ENCODE results near the gene PCDHA1. TPM values are rescaled to one million over a fixed set of nuclear protein-coding genes. Genes with fewer than 3 reads are reported as not detected.
"Not testable (repeated sequence)": the region's sequence is repeated elsewhere in the genome, so short reads cannot be mapped to it uniquely, and the experiment has no call there.

PCDHA1 gene
- total RNA-seq, 1 donor from 2014 or later: not detected

GRCh38 chr5:140876541-140877261 lies 90.8 kb downstream of the PCDHA1 start:
- DNase-seq (ENCODE audit: missing footprints): peak; percentile 63
- ATAC-seq; intact Hi-C loops (cut with DNase I): not testable (repeated sequence)

- ATAC-seq (no peak), DNase-seq (ENCODE audit: missing footprints) (no peak)
- intact Hi-C loops (cut with DNase I): no loop called here
Measured at GRCh38 chr5:140877262-140877581, 91.3 kb downstream of the PCDHA1 start.

- DNase-seq (ENCODE audit: missing footprints) (no peak), ATAC-seq (no peak)
- intact Hi-C loops (cut with DNase I): no loop called here
Measured at GRCh38 chr5:140881889-140882590, 96.1 kb downstream of the PCDHA1 start, which contains the start of gene PCDHA13. TSS of gene PCDHA13 (plus strand) at chr5:140882124. CDS start at chr5:140882269, 145 bp downstream.

DNA sequence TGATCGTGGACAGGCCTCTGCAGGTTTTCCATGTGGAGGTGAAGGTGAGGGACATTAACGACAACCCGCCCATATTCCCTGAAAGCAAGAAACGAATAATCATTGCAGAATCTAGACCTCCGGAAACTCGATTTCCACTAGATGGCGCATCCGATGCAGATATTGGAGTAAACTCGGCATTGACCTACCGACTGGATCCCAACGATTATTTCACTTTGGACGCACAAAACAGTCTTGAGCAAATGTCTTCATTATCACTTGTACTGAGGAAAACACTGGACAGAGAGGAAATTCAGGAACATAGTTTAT lies 96.6 kb downstream of the PCDHA1 start:
- ATAC-seq (no peak), DNase-seq (ENCODE audit: missing footprints) (no peak)
- intact Hi-C loops (cut with DNase I): no loop called here

GRCh38 chr5:140883373-140883772 lies 97.4 kb downstream of the PCDHA1 start:
- ATAC-seq: no peak
- intact Hi-C loops (cut with DNase I): no loop called here

GRCh38 chr5:140883927-140884697 lies 98.2 kb downstream of the PCDHA1 start:
- no peak for ATAC-seq
- DNase-seq (ENCODE audit: missing footprints): no peak

More at GRCh38 chr5:140883373-140883772, 97.4 kb downstream of the PCDHA1 start:
- DNase-seq (ENCODE audit: missing footprints): peak; percentile 62

DNA sequence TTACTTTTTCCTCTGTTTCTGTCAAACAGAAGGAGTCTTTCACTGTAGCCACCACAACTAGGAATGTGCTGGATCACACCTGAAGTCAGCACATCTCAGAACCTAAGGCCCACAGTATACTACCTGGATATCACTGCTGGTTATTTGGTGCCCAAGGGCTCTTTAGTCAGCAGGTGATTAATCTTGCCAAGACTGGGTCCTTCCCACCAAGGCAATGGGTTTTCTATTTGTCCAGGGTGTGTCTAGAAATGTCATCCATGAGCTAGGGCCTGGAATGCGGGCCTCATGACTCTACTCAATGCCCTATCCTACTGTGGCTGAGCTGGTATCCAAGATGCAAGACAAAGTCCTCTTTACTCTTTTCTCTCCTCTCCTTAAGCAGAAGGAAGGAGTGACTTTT lies 130.4 kb downstream of the PCDHA1 start:
- ATAC-seq: no peak
- intact Hi-C loops (cut with DNase I): no loop called here
- no peak for DNase-seq (ENCODE audit: missing footprints)

More at GRCh38 chr5:140883927-140884697, 98.2 kb downstream of the PCDHA1 start:
- intact Hi-C loops (cut with DNase I): no loop called here

GRCh38 chr5:140923601-140924000 lies 137.7 kb downstream of the PCDHA1 start:
- ATAC-seq: no peak
- DNase-seq (ENCODE audit: missing footprints): no peak
- intact Hi-C loops (cut with DNase I): no loop called here

DNA sequence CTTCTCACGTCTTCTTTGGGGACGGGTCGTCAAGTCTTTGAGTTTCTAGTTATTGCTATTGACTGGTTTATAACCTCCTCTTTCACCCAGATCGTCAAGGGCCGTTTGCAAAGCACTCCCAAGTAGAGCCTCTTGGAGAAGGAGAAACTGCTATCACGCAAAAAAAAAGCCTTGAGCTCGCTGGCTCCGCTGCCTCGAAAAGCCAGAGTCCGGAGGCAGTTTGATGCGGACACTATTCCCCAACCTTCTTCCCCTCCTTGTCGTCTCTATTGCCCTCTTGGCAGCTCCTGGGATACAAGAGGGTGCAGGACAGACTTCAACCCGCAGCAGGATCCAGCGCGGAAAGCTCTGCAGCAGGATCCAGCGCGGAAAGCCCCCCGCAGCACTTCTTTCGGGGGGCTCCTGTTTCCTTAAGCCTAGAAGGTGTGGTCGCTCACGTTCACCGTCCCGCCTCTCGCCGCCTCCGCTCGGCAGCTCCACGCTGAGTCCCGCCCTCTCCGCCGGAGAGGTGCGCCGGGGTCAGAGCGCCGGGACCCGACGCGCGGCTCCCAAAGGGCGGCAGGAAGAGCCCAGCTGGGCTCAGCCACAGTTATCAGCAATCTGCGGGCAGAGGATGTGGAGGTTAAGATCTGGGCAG lies 140.0 kb downstream of the PCDHA1 start, which contains the start of gene PCDHAC1:
TSS of gene PCDHAC1 (plus strand) at position 494 of the 637 bp plus-strand sequence. CDS start 594 bp downstream, outside the sequence.
- intact Hi-C loops (cut with DNase I): no loop called here
- DNase-seq (ENCODE audit: missing footprints) (no peak), ATAC-seq (peak; percentile 42)

DNA sequence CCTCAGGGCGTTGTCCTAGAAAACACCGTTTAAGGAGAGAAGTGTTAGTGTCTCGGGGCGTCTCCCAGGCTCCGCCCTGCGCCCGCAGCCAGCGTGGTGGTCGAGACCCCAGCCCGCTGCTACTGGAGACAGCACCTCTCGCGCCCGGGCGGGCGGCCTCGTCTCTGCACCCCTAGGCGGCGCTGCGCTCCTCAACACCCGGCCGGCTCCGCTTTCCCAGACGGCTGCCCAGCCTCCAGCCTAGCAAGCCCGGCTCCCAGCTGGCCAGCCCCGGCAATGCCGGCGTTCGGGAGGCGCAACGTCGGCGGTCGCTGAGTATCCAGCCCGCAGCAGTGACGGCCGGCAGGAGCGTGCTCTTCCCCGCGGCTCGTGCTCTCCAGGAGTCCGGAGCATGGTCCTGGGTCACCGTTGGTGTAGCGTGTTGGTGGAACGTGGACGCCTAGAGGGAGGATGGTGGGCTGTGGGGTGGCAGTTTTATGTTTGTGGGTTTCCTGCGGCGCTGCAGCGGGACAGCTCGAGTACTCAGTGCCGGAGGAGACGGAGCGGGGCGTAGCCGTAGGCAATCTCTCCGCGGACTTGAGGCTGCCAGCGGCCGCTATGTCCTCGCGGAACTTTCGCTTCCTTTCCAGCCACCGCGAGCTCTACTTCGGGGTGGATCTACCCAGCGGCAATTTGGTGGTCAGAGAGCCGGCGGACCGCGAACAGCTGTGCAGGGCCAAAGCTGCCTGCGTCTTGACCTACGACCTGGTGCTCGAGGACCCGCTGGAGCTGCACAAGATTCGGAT lies 140.7 kb downstream of the PCDHA1 start:
- intact Hi-C loops (cut with DNase I): no loop called here
- ATAC-seq (peak; percentile 89), DNase-seq (ENCODE audit: missing footprints) (peak; percentile 82)

- peak; percentile 64 for DNase-seq (ENCODE audit: missing footprints)
- no peak for ATAC-seq
- intact Hi-C loops (cut with DNase I): no loop called here
Measured at GRCh38 chr5:140927228-140927573, 141.3 kb downstream of the PCDHA1 start.

- intact Hi-C loops (cut with DNase I): no loop called here
- ATAC-seq: no peak
Measured at GRCh38 chr5:140934964-140935606, 149.1 kb downstream of the PCDHA1 start.

DNA sequence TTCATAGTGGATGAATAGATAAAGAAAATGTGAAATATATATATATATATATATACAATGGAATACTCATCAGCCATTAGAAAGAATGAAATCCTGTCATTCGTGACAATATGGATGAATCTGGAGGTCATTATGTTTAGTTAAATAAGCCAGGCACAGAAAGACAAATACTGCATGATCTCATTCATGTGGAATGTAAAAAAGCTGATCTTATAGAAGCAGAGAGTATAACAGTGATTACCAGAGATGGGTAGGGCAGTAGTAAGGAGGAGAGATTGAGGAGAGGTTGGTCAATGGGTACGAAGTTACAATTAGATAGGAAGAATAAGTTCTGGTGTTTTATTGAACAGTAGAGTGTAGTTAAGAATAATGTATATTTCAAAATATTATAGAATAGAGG lies 160.6 kb downstream of the PCDHA1 start:
- intact Hi-C loops (cut with DNase I): no loop called here
- no peak for ATAC-seq

More at GRCh38 chr5:140934964-140935606, 149.1 kb downstream of the PCDHA1 start:
- no peak for DNase-seq (ENCODE audit: missing footprints)

GRCh38 chr5:140951636-140952035 lies 165.7 kb downstream of the PCDHA1 start:
- DNase-seq (ENCODE audit: missing footprints) (no peak), ATAC-seq (no peak)
- intact Hi-C loops (cut with DNase I): no loop called here

More for the DNA sequence above, 160.6 kb downstream of the PCDHA1 start:
- no peak for DNase-seq (ENCODE audit: missing footprints)

- intact Hi-C loops (cut with DNase I): no loop called here
- DNase-seq (ENCODE audit: missing footprints): no peak
- no peak for ATAC-seq
Measured at GRCh38 chr5:140953234-140953633, 167.3 kb downstream of the PCDHA1 start.

GRCh38 chr5:140962190-140962589 lies 176.2 kb downstream of the PCDHA1 start:
- intact Hi-C loops (cut with DNase I): no loop called here
- ATAC-seq: no peak
- no peak for DNase-seq (ENCODE audit: missing footprints)

GRCh38 chr5:140964356-140964755 lies 178.4 kb downstream of the PCDHA1 start:
- ATAC-seq (no peak), DNase-seq (ENCODE audit: missing footprints) (no peak)
- intact Hi-C loops (cut with DNase I): no loop called here

GRCh38 chr5:140965905-140966292 lies 180.0 kb downstream of the PCDHA1 start:
- no peak for ATAC-seq
- intact Hi-C loops (cut with DNase I): no loop called here
- no peak for DNase-seq (ENCODE audit: missing footprints)

All from Right ventricle myocardium inferior (tissue), 1 donor.